ENCODE measurements around the gene CIITA. TPM values are rescaled to one million over a fixed set of nuclear protein-coding genes. Genes with fewer than 3 reads are reported as not detected.
A peak's percentile ranks its signal among the peaks of the same experiment; 100 is the strongest.

Gene CIITA
- total RNA-seq, 1 experiment from 2014 or later: 0.71 TPM

DNA sequence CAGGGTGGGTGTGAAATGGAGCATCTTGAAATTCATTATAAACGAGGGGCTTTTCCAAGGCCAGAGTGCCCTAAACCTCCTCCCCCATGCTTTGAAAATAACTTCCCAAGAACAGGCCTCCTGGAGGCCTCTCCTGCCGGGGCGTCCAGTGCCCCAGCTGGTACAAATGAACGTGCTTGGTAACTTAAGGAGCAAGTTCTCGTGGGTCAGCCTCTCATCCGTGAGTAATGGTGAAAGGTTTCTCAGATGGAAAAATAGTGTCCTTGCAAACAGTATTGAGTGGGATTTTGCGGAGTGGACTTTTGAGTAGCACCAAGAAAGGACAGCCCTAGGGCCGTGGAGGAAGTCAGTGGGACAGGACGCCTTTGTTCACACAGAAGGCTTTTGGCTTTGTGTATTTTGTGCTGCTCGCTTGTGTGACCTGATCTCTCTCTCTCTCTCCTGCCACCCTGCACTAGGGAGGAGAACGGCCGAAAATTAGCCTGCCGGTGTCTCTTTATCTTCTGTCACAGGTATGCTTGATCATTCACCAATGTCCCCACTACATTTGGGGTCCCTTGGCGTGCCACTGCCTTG, 102.0 kb downstream of the CIITA start:
- DNase-seq (ENCODE audit: low read depth): no peak

DNA sequence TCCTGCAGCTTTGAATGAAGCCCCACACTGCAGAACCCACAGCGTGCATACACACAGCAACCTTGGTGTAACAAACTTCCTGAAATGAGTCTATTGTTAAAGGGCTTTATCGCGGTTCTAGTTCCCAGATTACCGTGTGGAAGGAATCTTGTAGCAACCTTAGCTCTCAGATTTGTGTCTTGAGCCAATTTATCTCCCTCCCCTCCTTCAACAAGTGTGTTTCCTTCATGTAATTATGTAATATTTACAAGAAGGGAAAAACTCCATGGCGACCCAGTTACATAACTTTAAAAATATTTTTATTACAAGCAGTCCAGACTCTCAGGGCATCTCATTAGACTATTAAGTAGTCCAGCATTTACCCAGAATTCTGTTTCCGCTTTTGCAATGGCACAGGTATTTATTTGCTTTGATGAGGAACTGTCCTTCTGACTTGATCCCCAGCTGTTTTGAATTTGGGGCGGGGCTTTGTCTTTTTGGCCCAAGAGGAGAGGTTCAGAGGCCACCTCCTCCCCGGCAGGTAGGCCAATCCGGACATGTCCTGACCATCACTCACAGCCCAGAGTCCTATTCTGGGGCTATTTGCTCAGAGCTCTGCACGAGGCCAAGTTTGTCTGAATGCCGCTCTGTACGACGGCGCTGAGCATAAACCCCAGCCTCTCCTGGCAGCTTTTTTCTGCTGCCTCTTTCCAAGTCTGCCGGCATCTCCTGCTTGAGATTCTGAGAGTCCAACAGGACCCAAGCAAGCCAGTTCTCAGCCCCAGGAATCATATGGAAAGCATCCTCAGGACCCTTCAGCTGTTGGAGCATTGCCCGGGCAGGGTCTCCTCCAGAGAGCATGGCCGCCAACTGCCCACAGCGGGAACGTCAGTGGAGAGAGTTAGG, 103.0 kb downstream of the CIITA start:
- no peak for DNase-seq (ENCODE audit: low read depth)

GRCh38 chr16:10980813-10981212, 103.8 kb downstream of the CIITA start:
- DNase-seq (ENCODE audit: low read depth): no peak

DNA sequence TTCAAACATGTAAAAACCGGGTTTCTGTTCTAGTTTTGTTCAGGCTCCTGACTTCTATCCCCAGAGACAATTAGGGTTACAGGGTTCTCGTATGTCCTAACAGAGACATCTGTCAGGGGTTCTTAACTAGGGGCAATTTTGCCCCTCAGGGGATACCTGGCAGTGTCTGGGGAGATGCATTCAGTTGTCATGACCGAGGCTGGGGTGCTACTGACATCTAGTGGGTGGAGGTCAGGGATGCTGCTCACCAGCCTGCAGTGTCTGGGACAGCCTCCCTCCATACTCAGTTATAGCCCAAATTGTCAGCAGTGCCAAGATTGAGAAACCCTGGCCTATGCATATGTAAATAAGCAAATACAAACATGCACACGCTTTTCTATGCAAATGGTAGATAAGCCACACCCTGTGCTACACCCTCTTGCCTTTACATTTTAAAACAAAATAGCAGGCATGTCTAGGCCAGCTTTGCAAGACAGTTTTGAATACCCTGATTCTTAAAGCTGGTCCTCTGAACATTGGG, 104.8 kb downstream of the CIITA start:
- DNase-seq (ENCODE audit: low read depth): no peak

- DNase-seq (ENCODE audit: low read depth): no peak
These were observed 105.6 kb downstream of the CIITA start for GRCh38 chr16:10982465-10983150.

- no peak for DNase-seq (ENCODE audit: low read depth)
These were observed 106.2 kb downstream of the CIITA start for GRCh38 chr16:10983159-10983558.

GRCh38 chr16:10984509-10984908, 107.5 kb downstream of the CIITA start:
- peak; percentile 85 for DNase-seq (ENCODE audit: low read depth)

Other genes starting within 250 kb of the CIITA start
- 1.4 TPM in 1 of 2 replicates, not detected in the other for gene TEKT5, start 182.3 kb upstream of the CIITA start, total RNA-seq (2014; rRNA removed; shearing (Covaris generic))
- 32.7 and 45.7 TPM in 2 replicates for gene NUBP1, start 133.4 kb upstream of the CIITA start, total RNA-seq (2014; rRNA removed; shearing (Covaris generic))
- gene TVP23A, start 58.4 kb upstream of the CIITA start, total RNA-seq (2014; rRNA removed; shearing (Covaris generic)): 0.10 TPM in 1 of 2 replicates, not detected in the other
- 53.0 and 60.7 TPM in 2 replicates for gene DEXI, start 65.3 kb downstream of the CIITA start, total RNA-seq (2014; rRNA removed; shearing (Covaris generic))
- 8.1 and 15.6 TPM in 2 replicates for gene CLEC16A, start 67.4 kb downstream of the CIITA start, total RNA-seq (2014; rRNA removed; shearing (Covaris generic))